Spleen (tissue), 11 donors: ENCODE measurements around the gene CIB4. TPM values are rescaled to one million over a fixed set of nuclear protein-coding genes. Genes with fewer than 3 reads are reported as not detected.

Experiments used
- DNase-seq: peaks from one replicate; pipeline ENCODE4 v3.0.0-alpha.2; 2020
- H3K27ac ChIP-seq, 8 donors: fragments of 200-600 bp; sonication (generic) in 7 of 8; 1 replicate in 4 of 8; 2 replicates in 4 of 8; pipeline versions ENCODE4 v1.5.0 to v1.8.0; 2016 to 2021; ENCODE audit warnings: inconsistent platforms in 4 of 8, mild to moderate bottlenecking in 4 of 8, moderate library complexity in 1 of 8
- H3K27me3 ChIP-seq, 7 donors: fragments of 200-600 bp; sonication (generic) in 6 of 7; replicated peaks in 1 of 7; 1 replicate in 4 of 7; 2 replicates in 3 of 7; pipeline versions ENCODE4 v1.5.0 to v1.8.0; 2016 to 2021; ENCODE audit warnings: inconsistent platforms in 3 of 7, mild to moderate bottlenecking in 1 of 7
- H3K36me3 ChIP-seq, 6 donors: fragments of 200-600 bp; sonication (generic) in 5 of 6; 1 replicate in 4 of 6; 2 replicates in 2 of 6; pipeline versions ENCODE4 v1.5.0 to v1.8.0; 2016 to 2021; ENCODE audit warnings: inconsistent platforms in 2 of 6
- H3K4me1 ChIP-seq, 6 donors: fragments of 200-600 bp; sonication (generic) in 5 of 6; 1 replicate in 3 of 6; 2 replicates in 3 of 6; pipeline versions ENCODE4 v1.5.0 to v1.8.0; 2016 to 2021; ENCODE audit warnings: inconsistent platforms in 3 of 6
- H3K4me3 ChIP-seq, 8 donors: fragments of 200-600 bp; sonication (generic) in 7 of 8; 1 replicate in 4 of 8; 2 replicates in 4 of 8; pipeline versions ENCODE4 v1.5.0 to v1.8.0; 2016 to 2021; ENCODE audit warnings: inconsistent platforms in 4 of 8, mild to moderate bottlenecking in 4 of 8, moderate library complexity in 2 of 8
- H3K9me3 ChIP-seq, 8 donors: fragments of 200-600 bp; sonication (generic) in 7 of 8; 1 replicate in 4 of 8; 2 replicates in 4 of 8; pipeline versions ENCODE4 v1.5.0 to v1.8.0; 2016 to 2021; ENCODE audit warnings: inconsistent platforms in 4 of 8
- POLR2A ChIP-seq, 3 donors: fragments of 450-650 bp; IDR thresholded peaks; one replicate each; pipeline ENCODE4 v1.5.1; 2017; ENCODE audit warnings: antibody characterized with exemption in 3 of 3, mild to moderate bottlenecking in 1 of 3
- POLR2AphosphoS5 ChIP-seq, 3 donors: sonication (generic); formaldehyde crosslinking; IDR thresholded peaks; one replicate each; pipeline ENCODE4 v1.5.1; 2017; ENCODE audit warnings: antibody characterized with exemption in 3 of 3
- WGBS, 5 donors: extraction: QIAGEN DNeasy Blood & Tissue Kit in 3 of 5; methylation state at CpG; one replicate each; pipeline versions ENCODE4 v1.1.5 to v1.1.7; 2013 to 2018; 5-methylcytosine and 5-hydroxymethylcytosine counted together
- intact Hi-C: fragments of 100-400 bp; cut with DNase I; formaldehyde crosslinking; loops from one replicate; pipeline ENCODE4 v1.15.0; 2023; ENCODE audit warnings: low total_unique reads
- polyA plus RNA-seq, 3 donors: library from polyadenylated mRNA; stranded (reverse); fragments of 200-250 nt; gene quantifications; one replicate each; pipeline ENCODE4 v1.2.1, GENCODE V29; 2013
- total RNA-seq, 7 donors: library from RNA; depleted of rRNA in 3 of 7; stranded (reverse); fragments of >200 nt in 3 of 7; fragmentation: NEBNext Ultra II Directional in 4 of 7; extraction: Animal tissue kit (Norgen Biotek cat#: 25700) in 4 of 7; gene quantifications; one replicate each; pipeline versions ENCODE4 v1.1.0 to v1.2.1, GENCODE V29; 2016 to 2021
- TF ChIP-seq, protein P1 (sequence below), 11 experiments: fragments of 200-600 bp in 7 of 11; fragments of 450-650 bp in 4 of 11; sonication (generic) in 4 of 11; IDR thresholded peaks in 8 of 11; conservative IDR thresholded peaks in 3 of 11; 1 replicate in 7 of 11; 2 replicates in 4 of 11; pipeline versions ENCODE4 v1.4.0 to v1.8.0; 2016 to 2021; ENCODE audit warnings: antibody characterized with exemption in 11 of 11, inconsistent platforms in 4 of 11, mild to moderate bottlenecking in 1 of 11
- donor health status: healthy with polysubstance abuse.
- donor health status: DM: no; HTN: no; CAD: no; lungs with moderate emphysema.
- donor health status: DM: no; HTN: no; CAD: no.
- donor health status: Bipolar disorder and iron deficiency.
- donor health status: healthy.
- donor health status: DM: no; HTN: no; CAD: no.
- donor health status: DM: yes; HTN: yes; CAD: no.

CIB4 gene
- total and polyA plus RNA-seq, 10 donors = not detected

GRCh38 chr2:26590980-26591618 is 50.1 kb downstream of the CIB4 start:
- no peak overlapping the region for H3K27ac ChIP-seq
- H3K36me3 ChIP-seq = no peaks in the 10 kb centered on the region
- peaks cover 0 to 6% (median 0%) of the 10 kb centered on the region in 8 donors for H3K9me3 ChIP-seq
- peaks cover 0 to 56% (median 3%) of the 10 kb centered on the region in 7 donors for H3K27me3 ChIP-seq
- 66 to 74% (median 72%) methylated on average over 11 of the region's 11 CpGs for WGBS, 5 donors
- intact Hi-C loops = no loop called here
- H3K4me3 ChIP-seq = no peak overlapping the region
- DNase-seq = no peak
- H3K4me1 ChIP-seq = no peaks in the 10 kb centered on the region
- TF ChIP-seq POLR2A (IDR thresholded peaks at IDR 0.05) (no peak), POLR2AphosphoS5 (IDR thresholded peaks at IDR 0.05) (no peak)
- TF ChIP-seq, protein P1, sequence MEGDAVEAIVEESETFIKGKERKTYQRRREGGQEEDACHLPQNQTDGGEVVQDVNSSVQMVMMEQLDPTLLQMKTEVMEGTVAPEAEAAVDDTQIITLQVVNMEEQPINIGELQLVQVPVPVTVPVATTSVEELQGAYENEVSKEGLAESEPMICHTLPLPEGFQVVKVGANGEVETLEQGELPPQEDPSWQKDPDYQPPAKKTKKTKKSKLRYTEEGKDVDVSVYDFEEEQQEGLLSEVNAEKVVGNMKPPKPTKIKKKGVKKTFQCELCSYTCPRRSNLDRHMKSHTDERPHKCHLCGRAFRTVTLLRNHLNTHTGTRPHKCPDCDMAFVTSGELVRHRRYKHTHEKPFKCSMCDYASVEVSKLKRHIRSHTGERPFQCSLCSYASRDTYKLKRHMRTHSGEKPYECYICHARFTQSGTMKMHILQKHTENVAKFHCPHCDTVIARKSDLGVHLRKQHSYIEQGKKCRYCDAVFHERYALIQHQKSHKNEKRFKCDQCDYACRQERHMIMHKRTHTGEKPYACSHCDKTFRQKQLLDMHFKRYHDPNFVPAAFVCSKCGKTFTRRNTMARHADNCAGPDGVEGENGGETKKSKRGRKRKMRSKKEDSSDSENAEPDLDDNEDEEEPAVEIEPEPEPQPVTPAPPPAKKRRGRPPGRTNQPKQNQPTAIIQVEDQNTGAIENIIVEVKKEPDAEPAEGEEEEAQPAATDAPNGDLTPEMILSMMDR (IDR thresholded peaks at IDR 0.05 in 8 of 11, conservative IDR thresholded peaks at IDR 0.05 in 3 of 11) = no peak

DNA sequence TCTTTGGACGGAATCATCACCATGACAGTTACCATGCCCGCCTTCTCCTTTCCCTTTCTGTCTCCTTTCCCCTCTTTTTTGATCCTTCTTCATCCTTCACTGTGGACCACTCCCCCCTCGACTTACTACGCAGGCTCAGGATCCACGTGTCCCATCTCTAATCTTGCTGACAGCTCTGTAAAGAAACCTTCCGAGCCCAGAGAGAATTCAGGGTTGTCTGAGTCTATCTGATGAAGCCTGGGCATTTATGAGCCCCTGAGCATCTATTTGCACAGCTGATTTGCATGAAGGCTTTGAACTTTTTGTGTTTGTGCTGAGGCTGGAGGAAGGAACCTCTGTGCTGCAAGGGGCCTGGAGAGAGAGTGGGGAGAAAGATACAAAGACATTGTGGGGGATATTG is 50.7 kb downstream of the CIB4 start:
- WGBS, 5 donors = 78 to 87% (median 82%) methylated on average over 6 of the region's 6 CpGs
- TF ChIP-seq POLR2A (IDR thresholded peaks at IDR 0.05) = no peak
- no peak for TF ChIP-seq POLR2AphosphoS5 (IDR thresholded peaks at IDR 0.05)
- TF ChIP-seq, protein P1 (IDR thresholded peaks at IDR 0.05 in 8 of 11, conservative IDR thresholded peaks at IDR 0.05 in 3 of 11) = no peak
- Histone ChIP-seq H3K9me3 (peaks cover 0 to 6% (median 0%) of the 10 kb centered on the region in 8 donors), H3K36me3 (no peaks in the 10 kb centered on the region), H3K27me3 (peaks cover 0 to 56% (median 3%) of the 10 kb centered on the region in 7 donors), H3K4me1 (no peaks in the 10 kb centered on the region), H3K27ac (no peak overlapping the region), H3K4me3 (no peak overlapping the region)
- peak; percentile 15 for DNase-seq
- intact Hi-C loops = no loop called here

DNA sequence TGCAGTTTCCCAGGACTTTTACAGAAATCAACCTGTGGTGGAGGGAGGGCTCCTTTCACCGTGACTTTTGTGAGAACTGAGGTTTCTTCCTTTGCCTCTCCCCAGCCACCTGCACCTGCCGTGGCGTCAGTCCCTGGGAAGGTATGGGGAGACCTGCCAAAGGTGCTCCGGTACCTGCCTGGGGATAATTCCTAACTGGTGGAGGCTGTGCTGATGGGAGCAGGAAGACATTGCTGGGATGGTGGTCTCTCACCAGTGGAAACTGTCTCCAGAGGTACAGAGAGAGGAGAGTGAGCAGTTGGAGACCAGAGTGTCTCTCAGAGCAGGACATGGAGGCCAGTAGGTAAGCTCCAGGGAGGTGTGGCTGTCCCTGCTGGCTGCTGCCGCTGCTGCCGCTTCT is 52.6 kb downstream of the CIB4 start:
- WGBS, 5 donors = 69 to 87% (median 79%) methylated on average over 5 to 6 of the region's 6 CpGs
- no peak for TF ChIP-seq POLR2A (IDR thresholded peaks at IDR 0.05)
- TF ChIP-seq POLR2AphosphoS5 (IDR thresholded peaks at IDR 0.05) = no peak
- TF ChIP-seq, protein P1 (IDR thresholded peaks at IDR 0.05 in 8 of 11, conservative IDR thresholded peaks at IDR 0.05 in 3 of 11) = no peak
- DNase-seq = no peak
- Histone ChIP-seq H3K36me3 (no peaks in the 10 kb centered on the region), H3K27me3 (peaks cover 0 to 57% (median 10%) of the 10 kb centered on the region in 7 donors), H3K4me3 (no peak overlapping the region), H3K9me3 (peaks cover 0 to 6% (median 0%) of the 10 kb centered on the region in 8 donors), H3K4me1 (no peaks in the 10 kb centered on the region), H3K27ac (no peak overlapping the region)
- intact Hi-C loops = no loop called here

- DNase-seq = peak; percentile 30
- intact Hi-C loops = no loop called here
- Histone ChIP-seq H3K4me1 (no peaks in the 10 kb centered on the region), H3K36me3 (no peaks in the 10 kb centered on the region), H3K4me3 (no peak overlapping the region), H3K27ac (no peak overlapping the region), H3K27me3 (peaks cover 0 to 62% (median 10%) of the 10 kb centered on the region in 7 donors), H3K9me3 (peaks cover 0 to 6% (median 0%) of the 10 kb centered on the region in 8 donors)
- TF ChIP-seq POLR2A (IDR thresholded peaks at IDR 0.05) = no peak
- TF ChIP-seq, protein P1 (IDR thresholded peaks at IDR 0.05 in 8 of 11, conservative IDR thresholded peaks at IDR 0.05 in 3 of 11) = no peak
- TF ChIP-seq POLR2AphosphoS5 (IDR thresholded peaks at IDR 0.05) = no peak
- WGBS, 5 donors = 62 to 82% (median 70%) methylated on average over 2 to 5 of the region's 5 CpGs
These were observed 53.2 kb downstream of the CIB4 start for GRCh38 chr2:26587994-26588393.
